Activated CD8-positive, alpha-beta memory T cell treated with anti-CD3 and anti-CD28 coated beads, Interleukin-2, amount 50 U/mL, for 1 hour (primary cell): Measurements from ENCODE around the gene LPIN1.
"Not testable (repeated sequence)": the region's sequence is repeated elsewhere in the genome, so short reads cannot be mapped to it uniquely, and the experiment has no call there.

ENCODE experiments used
- DNase-seq: peaks from one replicate; pipeline ENCODE4 v3.0.0-alpha.2; 2020; ENCODE audit errors: extremely low read depth

LPIN1 gene

GRCh38 chr2:11811036-11811654 is 64.7 kb downstream of the LPIN1 start:
- no peak for DNase-seq

- no peak for DNase-seq
These were observed 66.2 kb downstream of the LPIN1 start for GRCh38 chr2:11812466-11813248.

DNA sequence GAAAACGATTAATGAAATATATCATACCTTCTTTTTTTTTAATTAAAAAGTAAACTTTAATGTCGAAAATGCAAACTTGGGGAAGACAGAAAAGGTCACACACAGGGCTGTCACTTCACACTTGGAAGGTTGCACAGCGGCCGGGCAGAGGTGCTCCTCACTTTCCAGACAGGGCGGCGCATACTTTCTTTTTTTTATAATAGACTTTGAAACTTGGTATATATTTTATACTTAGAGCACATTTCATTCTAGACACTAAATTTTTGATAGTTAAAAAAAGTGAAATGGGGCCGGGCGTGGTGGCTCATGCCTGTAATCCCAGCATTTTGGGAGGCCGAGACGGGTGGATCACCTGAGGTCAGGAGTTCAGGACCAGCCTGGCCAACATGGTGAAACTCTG is 66.9 kb downstream of the LPIN1 start:
- DNase-seq: not testable (repeated sequence)

GRCh38 chr2:11813951-11814350 is 67.5 kb downstream of the LPIN1 start:
- no peak for DNase-seq

- DNase-seq: no peak
These were observed 68.6 kb downstream of the LPIN1 start for GRCh38 chr2:11814979-11815510.

- DNase-seq: not testable (repeated sequence)
These were observed 70.5 kb downstream of the LPIN1 start for GRCh38 chr2:11816935-11817334.

DNA sequence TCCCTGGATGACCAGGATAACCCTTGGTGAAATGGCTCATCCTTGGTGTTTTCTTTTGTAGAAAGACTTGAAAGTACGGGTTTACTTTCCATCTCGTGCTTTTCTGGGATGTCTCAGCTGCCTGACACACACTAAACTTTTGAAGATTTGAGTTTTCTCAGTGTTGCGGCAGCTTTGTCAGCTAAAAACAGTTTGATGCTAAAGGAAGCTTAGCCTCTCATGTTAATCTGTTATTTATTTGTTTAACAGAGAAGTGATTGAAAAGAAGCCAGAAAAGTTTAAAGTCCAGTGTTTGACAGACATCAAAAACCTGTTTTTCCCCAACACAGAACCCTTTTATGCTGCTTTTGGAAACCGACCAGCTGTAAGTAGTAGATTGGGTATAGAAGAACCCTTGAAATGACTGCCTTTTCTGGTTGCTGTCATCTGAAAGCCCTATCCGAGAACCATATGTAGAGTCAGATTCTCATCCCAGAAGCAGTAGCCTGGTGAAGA is 72.8 kb downstream of the LPIN1 start:
- DNase-seq: no peak

DNA sequence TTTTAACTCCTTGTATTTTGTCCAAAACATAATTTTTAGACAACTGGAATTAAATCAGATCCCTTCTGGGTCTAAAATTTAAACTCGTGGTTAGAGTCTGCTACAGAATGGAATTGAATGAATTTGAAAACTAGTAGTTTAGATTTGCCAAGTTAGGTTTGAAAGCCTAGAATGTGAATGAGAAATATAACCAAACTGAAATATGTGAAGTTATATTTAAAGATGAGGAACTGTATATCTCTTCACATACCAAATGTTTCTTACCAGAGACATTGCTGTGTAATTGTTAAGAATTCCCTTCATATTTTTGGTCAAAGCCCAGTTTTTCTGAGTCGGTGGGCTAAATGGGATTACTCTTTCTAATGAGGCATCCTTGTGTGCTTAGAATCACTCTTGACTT is 74.2 kb downstream of the LPIN1 start:
- no peak for DNase-seq

- no peak for DNase-seq
These were observed 75.3 kb downstream of the LPIN1 start for GRCh38 chr2:11821705-11822104.

- DNase-seq: not testable (repeated sequence)
These were observed 75.9 kb downstream of the LPIN1 start for GRCh38 chr2:11822359-11822745.

DNA sequence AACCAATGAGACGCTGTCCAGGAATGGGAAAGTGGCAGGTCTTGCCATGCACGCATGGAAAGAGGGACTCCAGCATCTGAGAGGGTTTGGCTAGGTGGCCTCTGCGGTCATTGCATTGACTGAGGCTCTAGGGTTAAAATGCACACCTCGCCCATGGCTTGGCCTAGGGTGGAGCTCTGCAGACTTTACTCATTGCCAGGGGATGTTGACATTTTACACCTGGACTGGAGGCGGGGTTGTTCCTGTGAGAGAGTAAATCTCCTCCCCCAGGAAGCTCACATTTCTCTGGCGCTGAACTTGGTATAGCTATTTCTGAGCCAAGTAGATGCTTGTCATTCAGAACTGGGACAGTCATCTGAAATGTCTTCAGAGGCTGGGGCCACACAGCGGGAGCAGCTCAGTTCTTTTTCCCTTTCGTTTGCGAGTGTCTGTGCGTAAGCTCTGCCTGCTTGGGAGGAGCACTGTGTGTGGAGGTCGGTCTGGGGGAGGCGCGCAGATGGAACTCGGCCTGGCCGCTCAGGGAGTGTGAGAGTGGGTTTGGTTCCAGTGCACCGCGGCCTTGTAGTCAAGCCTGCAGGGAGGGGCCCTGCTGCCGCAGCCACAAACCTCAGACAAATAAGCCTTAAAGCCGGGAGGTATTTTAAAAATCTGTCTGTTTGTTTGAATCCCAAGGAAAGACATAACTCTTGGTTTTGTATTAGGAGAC is 76.5 kb downstream of the LPIN1 start:
- DNase-seq: no peak

DNA sequence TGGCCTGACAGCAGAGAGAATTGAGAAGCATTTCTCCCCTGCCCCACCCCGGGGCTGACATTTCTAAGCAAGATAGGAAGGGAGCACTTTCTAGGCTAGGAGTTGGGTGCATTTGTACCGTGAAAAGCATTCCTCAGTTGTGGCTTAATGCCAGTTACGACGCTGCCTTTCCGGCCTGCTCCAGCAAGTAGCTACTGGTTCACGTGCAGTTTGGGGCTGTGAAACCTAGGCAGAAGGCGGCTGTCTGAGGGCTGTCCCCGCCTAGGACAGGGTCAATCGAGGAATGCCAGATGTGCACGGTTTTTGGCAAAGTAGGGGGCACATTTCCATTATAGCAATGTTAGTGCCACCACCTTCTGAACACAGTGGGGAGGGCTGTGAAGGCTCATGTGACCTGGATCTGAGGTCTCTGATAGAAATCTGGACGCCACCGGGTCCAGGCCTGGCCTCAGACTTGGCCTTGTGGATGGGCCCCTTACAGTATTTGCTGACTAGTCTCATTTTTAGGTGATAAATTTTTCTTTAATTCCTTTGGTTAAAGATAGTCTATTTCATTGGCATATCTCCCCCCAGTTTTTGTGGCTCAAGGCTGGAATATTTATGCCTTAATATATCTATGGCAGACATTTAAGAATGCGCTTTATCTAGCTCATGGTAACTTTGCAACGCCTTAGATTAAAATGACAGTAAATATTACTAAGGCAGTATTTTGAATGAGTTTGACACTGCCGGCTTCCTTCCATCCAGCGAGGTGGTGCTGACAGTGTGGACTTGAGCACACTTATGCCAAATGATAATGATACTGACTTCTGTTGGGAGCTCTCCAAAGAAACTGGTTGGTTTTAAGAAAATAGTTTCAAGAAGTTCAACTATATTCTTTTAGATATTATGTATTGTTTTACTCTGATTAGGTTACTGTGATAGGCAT is 78.7 kb downstream of the LPIN1 start:
- no peak for DNase-seq

- no peak for DNase-seq
These were observed 81.1 kb downstream of the LPIN1 start for GRCh38 chr2:11827547-11827946.

GRCh38 chr2:11828933-11829323 is 82.5 kb downstream of the LPIN1 start:
- DNase-seq: no peak

DNA sequence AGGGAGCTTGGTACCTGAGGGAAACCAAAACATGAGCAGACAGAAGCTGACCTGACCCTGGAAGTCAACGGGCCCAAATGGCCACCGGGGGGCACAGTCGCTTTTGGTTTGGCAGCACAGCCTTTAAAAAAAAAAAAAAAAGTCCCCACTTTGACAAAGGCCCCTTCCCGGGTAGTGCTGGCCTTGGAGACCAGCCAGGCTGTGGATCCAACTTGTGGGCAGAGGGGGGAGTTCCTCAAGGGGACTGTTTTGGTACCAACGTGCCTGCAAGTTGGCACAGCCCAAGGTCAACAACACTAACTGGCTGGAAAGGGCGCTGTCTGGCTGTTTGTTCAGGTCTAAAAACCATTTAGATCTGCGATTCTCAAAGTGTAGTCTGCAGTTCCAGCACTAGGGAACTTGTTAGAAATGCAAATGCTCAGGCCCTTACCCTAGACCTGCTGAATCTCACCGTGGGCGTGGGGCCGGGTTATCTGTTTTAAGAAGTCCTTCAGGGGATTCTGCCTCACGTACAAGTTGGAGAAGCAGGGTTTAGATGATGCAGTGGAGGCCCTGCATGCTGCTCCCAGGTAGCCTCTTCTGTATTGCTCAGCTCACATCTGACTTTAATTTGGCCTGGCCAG is 83.0 kb downstream of the LPIN1 start:
- peak; percentile 12 for DNase-seq

GRCh38 chr2:11829947-11830707 is 83.7 kb downstream of the LPIN1 start:
- DNase-seq: peak; percentile 11

DNA sequence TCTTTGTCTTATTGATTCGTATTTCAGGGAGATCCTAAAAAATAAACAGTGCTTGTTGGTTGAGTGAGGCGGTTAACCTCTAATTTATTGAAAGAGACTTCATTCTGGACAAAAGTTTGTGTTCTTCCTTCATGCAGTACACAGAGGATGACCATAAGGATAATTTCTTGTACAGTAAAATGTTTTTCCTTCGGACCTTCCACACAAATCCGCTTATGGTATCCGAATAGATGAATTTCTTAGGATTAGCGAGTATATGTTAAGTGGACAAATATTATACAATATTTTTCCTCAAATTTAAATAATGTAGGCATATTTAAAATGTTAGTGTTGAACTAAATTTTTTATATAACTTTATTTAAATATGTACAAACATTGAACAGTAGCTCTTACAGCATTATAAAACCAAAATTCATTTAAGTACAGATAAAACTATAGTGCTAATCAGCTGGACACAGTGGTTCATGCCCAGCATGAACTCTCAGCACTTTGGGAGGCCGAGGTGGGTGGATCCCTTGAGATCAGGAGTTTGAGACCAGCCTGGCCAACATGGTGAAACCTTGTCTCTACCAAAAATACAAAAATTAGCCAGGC is 84.4 kb downstream of the LPIN1 start:
- DNase-seq: no peak

DNA sequence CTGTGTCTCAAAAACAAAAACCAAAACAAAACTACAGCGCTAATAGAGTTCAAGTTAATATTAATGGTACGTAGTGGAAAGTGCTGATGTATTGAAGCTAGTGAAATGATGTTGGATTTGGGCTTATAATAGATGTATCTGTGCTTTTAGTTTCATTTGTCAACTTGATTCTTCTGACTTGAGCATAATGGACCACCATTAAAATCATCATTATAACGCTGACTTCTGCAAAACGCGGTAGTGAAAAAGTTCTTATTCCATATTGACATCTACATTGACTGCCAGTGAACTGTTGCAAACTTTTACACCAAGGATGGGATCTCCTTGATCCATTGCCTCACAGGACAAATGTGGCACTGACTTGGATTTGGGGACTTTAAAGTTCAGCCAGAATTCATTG is 85.0 kb downstream of the LPIN1 start:
- no peak for DNase-seq

DNA sequence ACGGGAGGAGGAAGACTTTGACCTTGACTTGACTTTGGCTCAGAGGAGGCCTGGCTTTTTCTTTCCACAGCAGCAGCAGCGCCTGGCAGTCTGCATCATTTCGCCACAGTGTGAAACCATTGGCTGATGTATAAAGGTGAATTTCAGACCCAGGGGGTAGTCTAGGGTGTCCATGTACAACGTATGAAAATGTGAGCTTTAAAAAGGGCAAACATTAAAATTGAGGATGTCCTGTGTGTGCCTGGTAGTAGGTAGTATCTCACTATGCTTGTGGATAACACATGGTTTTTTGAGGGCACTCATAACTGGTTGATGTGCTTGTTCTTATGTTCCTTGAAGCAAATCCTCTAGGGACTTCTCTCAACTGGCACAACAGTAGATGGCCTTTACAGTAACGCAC is 86.1 kb downstream of the LPIN1 start:
- no peak for DNase-seq

- no peak for DNase-seq
These were observed 87.2 kb downstream of the LPIN1 start for GRCh38 chr2:11833601-11834000.
